ENCODE measurements around the gene SPATA24.
"Not testable (repeated sequence)": the region's sequence is repeated elsewhere in the genome, so short reads cannot be mapped to it uniquely, and the experiment has no call there.

Gene SPATA24

GRCh38 chr5:139403787-139404483, at the start of gene SPATA24:
Gene SPATA24 (minus strand): TSS chr5:139404089. CDS start chr5:139404060, 29 bp downstream.
- DNase-seq = peak; percentile 98

- DNase-seq = no peak
Observed at GRCh38 chr5:139451878-139452660, 48.2 kb upstream of the SPATA24 start.

GRCh38 chr5:139451176-139451575, 47.3 kb upstream of the SPATA24 start:
- DNase-seq = no peak

GRCh38 chr5:139446956-139447779, 43.3 kb upstream of the SPATA24 start:
- DNase-seq = no peak

- no peak for DNase-seq
Observed at GRCh38 chr5:139445325-139446170, 41.7 kb upstream of the SPATA24 start.

GRCh38 chr5:139443831-139444453, 40.1 kb upstream of the SPATA24 start:
- peak; percentile 41 for DNase-seq

GRCh38 chr5:139440416-139440815, 36.5 kb upstream of the SPATA24 start:
- not testable (repeated sequence) for DNase-seq

- DNase-seq = peak; percentile 90
Observed at GRCh38 chr5:139439013-139439903, 35.4 kb upstream of the SPATA24 start, which contains the start of gene DNAJC18. Gene DNAJC18 (minus strand): TSS chr5:139439525. CDS start chr5:139439445, 80 bp downstream.

GRCh38 chr5:139438707-139439012, 34.8 kb upstream of the SPATA24 start:
- no peak for DNase-seq

- DNase-seq = no peak
Observed at GRCh38 chr5:139435676-139436075, 31.8 kb upstream of the SPATA24 start.

GRCh38 chr5:139431706-139432105, 27.8 kb upstream of the SPATA24 start:
- DNase-seq = no peak

GRCh38 chr5:139430015-139430414, 26.1 kb upstream of the SPATA24 start:
- no peak for DNase-seq

- DNase-seq = no peak
Observed at GRCh38 chr5:139426203-139426885, 22.5 kb upstream of the SPATA24 start.

GRCh38 chr5:139425497-139425896, 21.6 kb upstream of the SPATA24 start:
- no peak for DNase-seq

GRCh38 chr5:139422307-139422893, 18.5 kb upstream of the SPATA24 start:
- peak; percentile 87 for DNase-seq

- no peak for DNase-seq
Observed at GRCh38 chr5:139419226-139420192, 15.6 kb upstream of the SPATA24 start.

GRCh38 chr5:139418793-139419192, 14.9 kb upstream of the SPATA24 start:
- DNase-seq = no peak

- DNase-seq = no peak
Observed at GRCh38 chr5:139417214-139417613, 13.3 kb upstream of the SPATA24 start.

- DNase-seq = no peak
Observed at GRCh38 chr5:139416651-139417050, 12.8 kb upstream of the SPATA24 start.
